ENCODE measurements around the gene PHLDA3.

DNA sequence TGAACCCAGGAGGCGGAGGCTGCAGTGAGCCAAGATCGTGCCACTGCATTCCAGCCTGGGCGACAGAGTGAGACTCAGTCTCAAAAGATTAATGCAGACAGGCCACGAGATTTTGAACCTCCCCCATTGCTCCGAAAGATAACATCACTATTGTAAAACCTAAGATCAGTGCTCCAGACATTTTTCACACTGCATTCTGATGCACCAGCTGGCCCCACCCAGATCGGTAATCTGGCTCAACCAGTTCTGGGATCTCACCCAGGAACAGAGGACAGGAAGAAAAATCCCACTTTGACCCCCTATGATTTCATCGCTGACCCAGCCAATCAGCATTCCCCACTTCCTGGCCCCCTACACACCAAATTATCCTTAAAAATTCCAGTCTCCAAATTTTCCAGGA lies 48.6 kb upstream of the PHLDA3 start:
- TF ChIP-seq CTCF (conservative IDR thresholded peaks at IDR 0.05; ENCODE audit: low read length) (no peak), EZH2phosphoT487 (IDR thresholded peaks at IDR 0.05; ENCODE audit: borderline replicate concordance) (no peak)
